ENCODE data around the gene DCST1.

- TF ChIP-seq REST (IDR thresholded peaks at IDR 0.05; ENCODE audit: insufficient read depth in 1 of 2, low read depth in 2 of 2, low read length in 2 of 2) (no peak), POLR2AphosphoS5 (IDR thresholded peaks at IDR 0.05; ENCODE audit: low read depth, low read length) (no peak), TAF1 (IDR thresholded peaks at IDR 0.05; ENCODE audit: borderline replicate concordance, insufficient read depth, low read length) (no peak), SIN3A (IDR thresholded peaks at IDR 0.05; ENCODE audit: borderline replicate concordance, insufficient read depth, low read length) (no peak)
These were observed 4.3 kb downstream of the DCST1 start for GRCh38 chr1:155037851-155038441.

Data from PFSK-1 (cell line).